SK-N-SH treated with all-trans-retinoic acid at 6 μM for 48 hours (cell line): ENCODE results near the gene HSPA1B.

Experiments used
- CREB5 ChIP-seq: fragments of 250-450 bp; sonication (Bioruptor Pico); IDR thresholded peaks from 2 replicates; pipeline ENCODE4 v1.5.1; 2020; ENCODE audit warnings: low read depth, mild to moderate bottlenecking, moderate library complexity
- GLIS3 ChIP-seq: fragments of 250-450 bp; sonication (Bioruptor Pico); IDR thresholded peaks from 2 replicates; pipeline ENCODE4 v1.5.0; 2020; ENCODE audit warnings: mild to moderate bottlenecking, moderate library complexity
- PATZ1 ChIP-seq: fragments of 250-450 bp; sonication (Bioruptor Pico); IDR thresholded peaks from 2 replicates; pipeline ENCODE4 v1.8.0; 2020; ENCODE audit warnings: mild to moderate bottlenecking, moderate library complexity, borderline replicate concordance
- PPARA ChIP-seq: fragments of 250-450 bp; sonication (Bioruptor Pico); IDR thresholded peaks from 2 replicates; pipeline ENCODE4 v1.5.0; 2020; ENCODE audit warnings: mild to moderate bottlenecking, borderline replicate concordance
- ZC3H10 ChIP-seq: fragments of 250-450 bp; sonication (Bioruptor Pico); IDR thresholded peaks from 2 replicates; pipeline ENCODE4 v1.5.1; 2021; ENCODE audit warnings: mild to moderate bottlenecking, moderate library complexity
- ZFP3 ChIP-seq: fragments of 250-450 bp; sonication (Bioruptor Pico); IDR thresholded peaks from 2 replicates; pipeline ENCODE4 v1.5.0; 2020; ENCODE audit warnings: mild to moderate bottlenecking, moderate library complexity
- ZNF70 ChIP-seq: fragments of 450-650 bp; formaldehyde crosslinking; IDR thresholded peaks from 2 replicates; pipeline ENCODE4 v1.5.0; 2020; ENCODE audit warnings: mild to moderate bottlenecking, moderate library complexity
- TF ChIP-seq, protein P1 (sequence below): fragments of 250-450 bp; sonication (Bioruptor Pico); IDR thresholded peaks from 2 replicates; pipeline ENCODE4 v1.5.0; 2020; ENCODE audit warnings: mild to moderate bottlenecking, moderate library complexity
- TF ChIP-seq, protein P2 (sequence below): fragments of 250-450 bp; sonication (Bioruptor Pico); IDR thresholded peaks from 2 replicates; pipeline ENCODE4 v1.5.1; 2021; ENCODE audit warnings: mild to moderate bottlenecking, moderate library complexity

GRCh38 chr6:31785475-31785874 lies 42.1 kb upstream of the HSPA1B start:
- no peak for TF ChIP-seq CREB5 (CRISPR knock-in tag)
- TF ChIP-seq PPARA (CRISPR knock-in tag), result no peak
- no peak for TF ChIP-seq GLIS3 (CRISPR knock-in tag)
- no peak for TF ChIP-seq PATZ1 (CRISPR knock-in tag)
- TF ChIP-seq, protein P1, sequence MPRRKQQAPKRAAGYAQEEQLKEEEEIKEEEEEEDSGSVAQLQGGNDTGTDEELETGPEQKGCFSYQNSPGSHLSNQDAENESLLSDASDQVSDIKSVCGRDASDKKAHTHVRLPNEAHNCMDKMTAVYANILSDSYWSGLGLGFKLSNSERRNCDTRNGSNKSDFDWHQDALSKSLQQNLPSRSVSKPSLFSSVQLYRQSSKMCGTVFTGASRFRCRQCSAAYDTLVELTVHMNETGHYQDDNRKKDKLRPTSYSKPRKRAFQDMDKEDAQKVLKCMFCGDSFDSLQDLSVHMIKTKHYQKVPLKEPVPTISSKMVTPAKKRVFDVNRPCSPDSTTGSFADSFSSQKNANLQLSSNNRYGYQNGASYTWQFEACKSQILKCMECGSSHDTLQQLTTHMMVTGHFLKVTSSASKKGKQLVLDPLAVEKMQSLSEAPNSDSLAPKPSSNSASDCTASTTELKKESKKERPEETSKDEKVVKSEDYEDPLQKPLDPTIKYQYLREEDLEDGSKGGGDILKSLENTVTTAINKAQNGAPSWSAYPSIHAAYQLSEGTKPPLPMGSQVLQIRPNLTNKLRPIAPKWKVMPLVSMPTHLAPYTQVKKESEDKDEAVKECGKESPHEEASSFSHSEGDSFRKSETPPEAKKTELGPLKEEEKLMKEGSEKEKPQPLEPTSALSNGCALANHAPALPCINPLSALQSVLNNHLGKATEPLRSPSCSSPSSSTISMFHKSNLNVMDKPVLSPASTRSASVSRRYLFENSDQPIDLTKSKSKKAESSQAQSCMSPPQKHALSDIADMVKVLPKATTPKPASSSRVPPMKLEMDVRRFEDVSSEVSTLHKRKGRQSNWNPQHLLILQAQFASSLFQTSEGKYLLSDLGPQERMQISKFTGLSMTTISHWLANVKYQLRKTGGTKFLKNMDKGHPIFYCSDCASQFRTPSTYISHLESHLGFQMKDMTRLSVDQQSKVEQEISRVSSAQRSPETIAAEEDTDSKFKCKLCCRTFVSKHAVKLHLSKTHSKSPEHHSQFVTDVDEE (CRISPR knock-in tag), result no peak
- no peak for TF ChIP-seq ZNF70 (CRISPR knock-in tag)
- no peak for TF ChIP-seq ZFP3
- no peak for TF ChIP-seq ZC3H10 (CRISPR knock-in tag)
- TF ChIP-seq, protein P2, sequence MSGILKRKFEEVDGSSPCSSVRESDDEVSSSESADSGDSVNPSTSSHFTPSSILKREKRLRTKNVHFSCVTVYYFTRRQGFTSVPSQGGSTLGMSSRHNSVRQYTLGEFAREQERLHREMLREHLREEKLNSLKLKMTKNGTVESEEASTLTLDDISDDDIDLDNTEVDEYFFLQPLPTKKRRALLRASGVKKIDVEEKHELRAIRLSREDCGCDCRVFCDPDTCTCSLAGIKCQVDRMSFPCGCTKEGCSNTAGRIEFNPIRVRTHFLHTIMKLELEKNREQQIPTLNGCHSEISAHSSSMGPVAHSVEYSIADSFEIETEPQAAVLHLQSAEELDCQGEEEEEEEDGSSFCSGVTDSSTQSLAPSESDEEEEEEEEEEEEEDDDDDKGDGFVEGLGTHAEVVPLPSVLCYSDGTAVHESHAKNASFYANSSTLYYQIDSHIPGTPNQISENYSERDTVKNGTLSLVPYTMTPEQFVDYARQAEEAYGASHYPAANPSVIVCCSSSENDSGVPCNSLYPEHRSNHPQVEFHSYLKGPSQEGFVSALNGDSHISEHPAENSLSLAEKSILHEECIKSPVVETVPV (CRISPR knock-in tag), result no peak
